Sciatic nerve (tissue), 2 donors: Measurements from ENCODE around the gene ANGPTL2. TPM values are rescaled to one million over a fixed set of nuclear protein-coding genes. Genes with fewer than 3 reads are reported as not detected.
"Not testable (repeated sequence)": the region's sequence is repeated elsewhere in the genome, so short reads cannot be mapped to it uniquely, and the experiment has no call there.

ENCODE experiments used
- ATAC-seq: fragments of 200-7000 bp; cut with Tn5 transposase; one replicate; pipeline ENCODE4 v1.9.1; 2020; ENCODE audit warnings: mild to moderate bottlenecking, moderate library complexity
- DNase-seq: peaks from one replicate; pipeline ENCODE4 v3.0.0-alpha.2; 2020; ENCODE audit warnings: low spot score
- intact Hi-C: fragments of 100-400 bp; cut with DNase I; formaldehyde crosslinking; loops from one replicate; pipeline ENCODE4 v1.14.2; 2022
- total RNA-seq: library from RNA; stranded (reverse); fragmentation: NEBNext Ultra II Directional; extraction: Animal tissue kit (Norgen Biotek cat#: 25700); gene quantifications from one replicate; pipeline ENCODE4 v1.2.1, GENCODE V29; 2021
- donor health status: DM: no; HTN: no; CAD: no.
- donor health status: DM: no; HTN: no; CAD: no.

The ANGPTL2 gene
- total RNA-seq, 1 donor from 2014 or later, result 46.4 TPM

DNA sequence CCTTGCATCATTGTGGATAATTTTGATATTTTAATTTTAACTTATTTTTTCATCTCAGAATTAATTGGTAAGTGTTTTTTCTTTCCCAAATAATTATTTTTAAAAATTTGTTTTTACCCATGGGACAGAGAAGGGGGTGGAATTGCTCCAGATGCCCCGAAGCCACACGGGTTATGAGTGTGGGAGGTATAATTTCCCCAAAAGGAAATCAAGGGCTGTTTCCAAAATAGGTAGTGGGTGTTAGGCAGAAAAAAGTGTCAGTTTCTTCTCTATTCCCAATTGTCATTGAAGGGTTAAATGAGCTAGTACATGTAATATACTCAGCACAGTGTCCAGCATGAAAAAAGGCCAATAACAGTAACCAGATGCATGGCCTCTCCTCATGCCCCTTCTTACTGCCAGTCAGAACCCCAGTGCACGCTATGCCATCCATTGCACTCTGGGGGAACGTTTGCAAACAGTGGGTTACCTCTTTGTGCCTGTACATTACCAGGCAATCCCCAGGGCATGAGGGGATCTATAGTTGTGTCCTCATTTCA, 36.4 kb upstream of the ANGPTL2 start:
- no peak for DNase-seq
- ATAC-seq, result no peak
- intact Hi-C loops, result no loop called here

DNA sequence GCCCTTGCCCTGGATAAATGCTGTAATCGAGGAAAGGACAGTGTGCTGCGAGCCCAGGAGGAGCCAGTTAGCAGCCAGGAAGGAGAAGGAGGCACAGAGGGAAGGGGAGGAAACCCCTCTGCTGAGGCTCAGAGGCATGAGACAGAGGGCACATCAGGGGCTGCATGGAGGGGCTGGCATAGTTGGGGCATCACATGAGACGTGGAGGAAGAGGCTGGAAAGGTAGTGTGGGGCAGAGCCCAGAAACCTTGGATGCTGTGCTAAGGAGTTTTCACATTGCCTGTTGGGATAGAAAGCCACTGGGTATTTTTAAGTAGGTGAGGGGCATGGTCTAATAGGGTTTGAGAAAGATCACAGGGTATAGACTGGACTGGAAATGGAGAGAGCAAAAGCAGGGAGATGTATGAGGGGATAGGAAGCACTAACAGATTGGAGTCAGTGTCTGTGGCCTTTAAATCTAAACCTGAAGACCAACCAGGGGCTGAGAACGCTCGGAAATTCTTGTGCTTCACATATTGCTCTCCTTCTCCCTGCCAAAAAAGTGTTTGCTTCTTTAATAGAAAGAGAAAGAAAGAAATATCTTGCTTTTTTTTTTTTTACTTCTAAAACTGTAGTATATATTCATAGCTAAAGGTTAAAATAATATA, 33.0 kb upstream of the ANGPTL2 start:
- intact Hi-C loops, result no loop called here
- ATAC-seq (no peak), DNase-seq (no peak)

DNA sequence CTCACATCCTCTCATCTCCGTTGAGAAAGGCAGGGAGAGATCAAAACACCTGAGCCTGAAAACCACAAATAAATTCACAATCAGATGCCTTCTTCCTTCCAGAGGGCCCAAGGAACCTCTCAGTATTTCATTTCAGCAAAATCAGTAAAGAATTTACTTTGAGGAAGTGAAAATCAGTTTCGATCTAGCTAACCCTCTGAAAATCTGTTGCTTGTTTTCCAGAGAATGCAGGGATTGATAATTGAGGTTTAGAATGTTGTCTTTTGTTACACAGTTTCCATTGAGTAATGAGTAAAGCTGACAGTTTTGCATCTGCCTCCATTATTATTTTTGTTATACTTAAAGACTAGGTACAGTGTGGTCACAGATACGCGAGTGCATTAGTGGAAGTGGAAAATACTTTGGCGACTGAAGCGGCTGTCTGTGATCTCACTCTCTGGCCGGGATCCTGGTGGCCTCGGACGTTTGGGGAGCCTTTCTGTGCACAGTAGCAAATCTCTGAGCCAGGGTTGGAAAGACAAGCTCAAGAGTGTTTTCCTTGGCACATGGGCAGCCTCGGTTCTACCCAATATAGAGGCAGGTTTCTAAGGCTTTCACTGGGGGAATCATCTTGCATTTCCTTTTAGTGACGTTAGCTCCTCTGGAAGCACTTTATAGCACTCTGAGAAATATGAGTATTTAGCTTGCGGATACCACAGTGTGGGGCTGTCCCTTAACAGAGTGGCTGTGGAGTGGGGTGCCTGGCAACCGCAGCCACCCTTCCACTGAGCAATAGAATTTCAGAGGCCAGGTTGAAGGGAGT, 32.2 kb upstream of the ANGPTL2 start:
- ATAC-seq (peak; percentile 94), DNase-seq (peak; percentile 88)
- intact Hi-C loops, result no loop called here

DNA sequence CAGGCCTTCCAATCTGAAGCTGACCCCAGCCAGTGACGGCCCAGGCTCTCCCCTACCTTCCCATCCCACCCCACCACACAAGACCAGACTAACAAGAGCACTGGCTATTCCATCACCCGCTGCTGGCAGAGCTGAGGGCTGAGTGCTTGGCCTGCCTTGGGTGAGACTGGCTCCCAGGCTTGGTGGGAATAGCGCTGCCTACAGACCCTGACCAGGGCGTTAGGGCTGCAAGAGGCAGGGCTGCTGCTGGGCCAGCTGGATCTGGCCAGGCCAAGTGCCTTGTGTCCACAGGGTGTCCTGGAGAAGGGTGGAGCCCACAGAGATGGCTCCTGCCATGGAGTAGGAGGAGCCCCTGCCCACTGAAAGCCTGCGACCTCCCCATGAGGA, 31.6 kb upstream of the ANGPTL2 start:
- intact Hi-C loops, result no loop called here
- ATAC-seq (peak; percentile 49), DNase-seq (no peak)

DNA sequence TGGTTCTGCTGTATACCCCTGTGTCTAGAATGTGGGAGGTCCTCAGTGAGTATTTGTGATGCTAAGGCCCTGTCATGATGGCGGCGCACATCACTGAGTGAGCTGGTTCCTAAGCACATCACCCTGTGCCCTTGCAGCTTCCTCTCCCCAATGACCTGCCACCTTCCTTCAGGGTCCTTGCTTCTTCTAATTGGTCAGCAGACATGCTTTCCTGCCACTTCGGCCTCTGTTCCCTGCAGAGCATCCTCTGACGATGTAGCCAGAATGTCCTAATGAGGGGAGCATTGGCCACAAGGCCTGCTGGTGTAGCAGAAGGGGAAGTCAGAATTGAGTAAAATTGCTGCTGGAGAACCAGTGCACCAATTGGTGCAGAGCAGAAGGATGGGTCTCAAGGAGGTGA, 31.1 kb upstream of the ANGPTL2 start:
- ATAC-seq (no peak), DNase-seq (no peak)
- intact Hi-C loops, result no loop called here

DNA sequence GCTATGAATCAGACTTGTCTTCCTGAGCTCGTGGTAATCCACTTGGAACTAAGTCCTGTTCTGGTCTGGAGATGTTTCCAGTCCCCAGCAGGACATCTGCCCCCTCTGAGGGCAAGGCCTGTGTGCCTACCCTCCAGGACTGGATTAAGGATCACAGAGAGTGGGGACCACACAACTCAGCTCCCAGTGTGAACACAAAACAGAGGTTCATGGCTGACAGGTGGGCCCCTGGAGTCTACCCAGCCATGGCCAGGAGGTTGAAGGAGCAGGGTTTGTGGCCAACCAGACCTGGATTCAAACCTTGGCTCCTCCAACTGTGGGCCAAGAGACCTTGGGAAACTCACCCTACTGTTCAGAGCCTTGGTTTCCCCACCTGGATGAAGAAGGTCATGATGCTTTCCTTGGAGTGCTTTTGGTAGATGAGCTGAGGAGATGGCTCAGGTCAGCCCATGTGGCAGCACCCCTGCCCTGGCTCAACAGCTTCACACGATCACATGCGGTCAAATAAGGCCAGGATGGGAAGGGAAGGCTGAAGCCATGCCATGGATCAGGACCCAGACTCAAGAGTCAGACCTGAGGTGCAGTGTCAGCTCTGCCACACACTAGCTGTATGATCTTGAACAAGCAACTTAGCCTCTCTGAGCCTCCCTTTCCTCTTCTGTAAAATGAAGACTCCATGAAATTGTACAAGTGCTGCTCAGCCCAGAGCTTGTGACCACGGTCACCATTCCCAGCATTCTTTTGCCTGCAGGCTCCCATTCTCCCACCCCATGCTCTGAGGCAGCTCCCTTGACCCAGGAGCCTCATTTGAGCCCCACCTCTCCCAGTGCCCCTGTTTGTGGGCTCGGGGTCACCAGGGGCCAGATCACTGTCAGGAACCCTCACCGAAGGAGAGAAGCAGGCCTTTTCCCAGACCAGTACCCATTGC, 27.3 kb upstream of the ANGPTL2 start:
- ATAC-seq, result no peak
- intact Hi-C loops, result no loop called here
- DNase-seq, result no peak

DNA sequence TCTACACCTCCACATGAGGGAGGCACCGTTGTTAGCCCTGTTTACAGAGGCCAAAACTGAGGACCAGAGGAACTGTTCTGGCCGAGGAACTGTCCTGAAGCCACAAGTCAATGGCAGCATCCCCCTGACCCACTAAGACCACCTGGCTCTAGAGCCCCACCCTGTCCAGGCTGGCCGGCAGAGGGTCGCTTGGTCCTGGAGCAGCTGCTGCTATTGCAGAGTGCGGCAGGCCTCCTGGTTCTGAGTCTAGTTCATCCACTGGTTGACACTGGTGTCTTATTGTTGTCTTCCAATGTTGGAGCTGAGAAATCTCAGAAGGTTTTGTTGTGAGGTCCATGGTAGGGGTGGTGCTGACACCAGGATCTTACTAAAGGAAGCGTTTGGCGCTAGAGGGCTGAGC, 26.6 kb upstream of the ANGPTL2 start:
- intact Hi-C loops, result no loop called here
- ATAC-seq (no peak), DNase-seq (no peak)

DNA sequence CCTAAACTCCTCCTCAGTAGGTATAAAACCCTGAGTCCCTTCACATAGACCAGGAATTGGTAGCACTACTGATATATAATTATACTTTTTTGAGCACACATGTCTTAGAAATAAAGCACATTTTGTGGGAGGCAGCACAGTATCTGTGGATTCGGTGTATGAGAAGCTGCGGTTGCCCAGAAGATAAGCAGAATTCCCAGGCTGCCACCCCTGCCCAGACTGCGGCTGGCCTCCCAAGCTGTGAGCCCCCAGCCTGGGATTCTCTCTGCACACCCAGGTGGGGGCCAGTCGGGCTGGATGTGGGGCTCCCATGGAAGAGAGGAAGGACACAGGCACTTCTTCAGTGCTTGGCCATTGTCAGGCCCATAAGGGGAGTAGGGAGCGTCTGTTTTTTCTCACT, 25.6 kb upstream of the ANGPTL2 start:
- intact Hi-C loops, result no loop called here
- no peak for ATAC-seq
- no peak for DNase-seq

DNA sequence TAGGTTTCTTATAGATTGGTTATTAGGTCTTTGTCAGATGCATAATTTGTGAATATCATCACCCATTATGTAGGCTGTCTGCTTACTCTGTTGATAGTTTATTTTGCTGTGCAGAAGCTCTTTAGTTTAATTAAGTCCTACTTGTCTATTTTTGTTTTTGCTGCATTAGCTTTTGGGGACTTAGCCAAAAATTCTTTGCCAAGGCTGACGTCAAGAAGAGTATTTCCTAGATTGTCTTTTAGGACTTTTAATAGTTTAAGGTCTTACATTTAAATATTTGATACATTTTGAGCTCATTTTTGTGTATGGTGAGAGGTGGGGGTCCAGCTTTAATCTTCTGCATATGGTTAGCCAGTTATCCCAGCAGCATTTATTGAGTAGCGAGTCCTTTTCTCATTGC, 24.8 kb upstream of the ANGPTL2 start:
- intact Hi-C loops, result no loop called here
- ATAC-seq, result no peak
- DNase-seq, result no peak

DNA sequence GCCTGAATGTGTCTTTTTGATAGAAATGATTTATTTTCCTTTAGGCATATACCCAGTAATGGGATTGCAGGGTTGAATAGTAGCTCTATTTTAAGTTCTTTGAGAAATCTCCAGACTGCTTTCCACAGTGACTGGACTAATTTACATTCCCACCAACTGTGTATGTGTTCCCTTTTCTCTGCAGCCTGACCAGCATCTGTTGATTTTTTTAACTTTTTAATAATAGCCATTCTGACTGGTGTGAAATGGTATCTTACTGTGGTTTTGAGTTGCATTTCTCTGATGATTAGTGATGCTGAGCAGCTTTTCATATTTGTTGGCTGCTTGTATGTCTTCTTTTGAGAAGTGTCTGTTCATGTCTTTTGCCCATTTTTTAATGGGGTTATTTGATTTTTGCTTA, 24.4 kb upstream of the ANGPTL2 start:
- DNase-seq, ATAC-seq, intact Hi-C loops: not testable (repeated sequence)

DNA sequence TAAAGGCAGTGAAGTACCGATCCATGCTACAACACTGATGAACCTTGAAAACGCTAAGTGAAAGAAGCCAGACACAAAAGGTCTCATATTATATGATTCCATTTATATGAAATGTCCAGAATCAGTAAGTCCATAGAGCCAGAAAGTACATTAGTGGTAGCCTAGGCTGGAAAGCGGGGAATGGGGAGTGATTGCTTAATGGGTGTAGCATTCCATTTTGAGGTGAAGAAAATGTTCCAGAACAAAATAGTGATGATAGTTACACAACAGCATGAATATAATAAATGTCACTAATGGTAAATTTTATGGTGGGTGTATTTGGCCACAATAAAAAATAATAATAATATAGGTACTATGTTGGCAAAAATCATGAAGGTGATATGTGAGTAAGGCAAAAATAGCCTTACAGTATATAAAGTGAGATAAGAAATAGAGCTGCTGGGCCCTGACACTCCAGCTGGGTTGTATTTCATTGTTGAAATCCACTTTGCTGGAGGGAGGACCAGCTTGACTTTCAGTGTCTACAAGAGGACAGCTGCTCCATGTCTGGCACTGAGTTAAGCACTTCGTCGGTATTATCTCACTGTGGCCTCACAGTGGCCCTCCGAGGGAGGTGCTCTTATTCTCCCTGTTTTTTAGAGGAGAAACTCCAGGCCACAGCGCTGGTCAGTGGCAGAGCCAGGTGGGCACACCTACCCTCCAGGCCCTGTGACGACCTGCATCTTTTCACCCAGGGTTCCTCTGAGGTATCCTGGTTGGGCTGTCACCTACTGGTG, 22.4 kb upstream of the ANGPTL2 start:
- ATAC-seq (no peak), DNase-seq (no peak)
- intact Hi-C loops, result no loop called here

DNA sequence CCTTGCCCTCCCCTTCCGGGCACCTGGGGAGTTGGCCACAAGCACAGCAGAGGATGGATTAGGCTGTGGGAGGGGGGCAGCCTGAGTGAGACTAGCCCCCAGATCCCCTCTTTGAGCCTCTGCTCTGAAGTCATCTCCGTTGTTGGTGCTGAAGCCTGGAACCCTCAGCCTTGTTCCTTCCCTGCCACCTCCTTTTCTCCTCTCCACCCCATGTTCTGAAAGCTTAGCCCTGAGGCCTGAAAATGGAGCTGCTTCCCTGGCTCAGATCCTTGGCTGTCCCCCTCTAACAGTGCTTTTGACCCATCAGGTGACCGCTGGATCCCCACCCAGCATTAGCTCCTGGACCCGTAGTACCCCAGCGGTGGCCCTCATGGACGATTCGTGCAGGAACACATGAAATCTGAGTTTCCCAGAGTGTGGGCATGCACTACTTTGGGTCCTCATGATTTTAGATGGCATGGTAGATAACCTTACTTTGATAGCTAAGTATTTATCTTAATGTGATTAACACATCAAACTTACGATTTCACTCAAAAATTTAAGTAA, 21.6 kb upstream of the ANGPTL2 start:
- intact Hi-C loops, result no loop called here
- DNase-seq, result no peak

DNA sequence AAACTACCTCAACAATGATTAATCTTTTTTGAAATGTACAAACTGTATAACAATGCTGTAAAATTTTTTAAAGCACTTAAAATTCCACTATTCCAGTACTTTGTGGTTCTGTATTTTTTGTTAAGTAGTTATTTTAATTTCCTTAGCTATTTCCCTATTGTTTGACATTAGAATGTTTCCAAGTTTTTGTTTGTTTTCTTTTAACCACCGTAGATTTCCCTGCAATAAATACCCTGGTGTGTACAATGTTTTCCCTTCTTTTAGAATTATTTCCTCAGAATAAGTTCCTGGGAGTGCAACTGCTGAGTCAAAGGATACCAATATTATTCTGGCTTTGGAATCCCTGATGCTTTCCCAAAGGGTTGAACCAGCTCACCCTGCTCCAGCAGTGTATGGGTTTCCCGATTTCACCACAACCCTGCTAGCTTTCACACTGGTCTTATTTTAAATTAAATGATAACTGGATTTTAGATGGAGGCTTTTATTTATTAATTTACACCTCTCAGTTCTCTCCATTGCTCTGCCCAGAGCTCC, 20.6 kb upstream of the ANGPTL2 start:
- ATAC-seq (peak; percentile 76), DNase-seq (no peak)
- intact Hi-C loops, result no loop called here

More for the DNA sequence above, 21.6 kb upstream of the ANGPTL2 start:
- no peak for ATAC-seq

DNA sequence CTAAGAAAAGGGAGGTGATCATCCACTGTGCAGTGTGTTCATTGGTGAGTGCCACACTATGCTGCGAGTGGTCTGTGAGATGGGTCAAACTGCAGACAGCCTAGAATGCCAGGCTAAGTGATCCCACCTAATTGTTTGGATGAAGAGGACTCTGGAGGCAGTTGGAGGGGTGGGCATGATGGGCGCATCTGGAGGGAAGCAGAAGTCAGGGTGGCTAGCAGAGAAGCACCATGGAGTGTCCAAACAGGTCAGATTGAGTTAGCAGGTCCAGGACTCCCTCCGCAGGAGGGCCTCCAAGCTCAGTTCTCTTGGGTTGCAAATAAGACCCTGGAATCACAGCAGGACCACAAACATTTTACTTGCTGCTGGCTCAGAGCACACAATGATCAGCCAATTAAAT, 19.9 kb upstream of the ANGPTL2 start:
- no peak for DNase-seq
- intact Hi-C loops, result no loop called here
- ATAC-seq, result no peak

DNA sequence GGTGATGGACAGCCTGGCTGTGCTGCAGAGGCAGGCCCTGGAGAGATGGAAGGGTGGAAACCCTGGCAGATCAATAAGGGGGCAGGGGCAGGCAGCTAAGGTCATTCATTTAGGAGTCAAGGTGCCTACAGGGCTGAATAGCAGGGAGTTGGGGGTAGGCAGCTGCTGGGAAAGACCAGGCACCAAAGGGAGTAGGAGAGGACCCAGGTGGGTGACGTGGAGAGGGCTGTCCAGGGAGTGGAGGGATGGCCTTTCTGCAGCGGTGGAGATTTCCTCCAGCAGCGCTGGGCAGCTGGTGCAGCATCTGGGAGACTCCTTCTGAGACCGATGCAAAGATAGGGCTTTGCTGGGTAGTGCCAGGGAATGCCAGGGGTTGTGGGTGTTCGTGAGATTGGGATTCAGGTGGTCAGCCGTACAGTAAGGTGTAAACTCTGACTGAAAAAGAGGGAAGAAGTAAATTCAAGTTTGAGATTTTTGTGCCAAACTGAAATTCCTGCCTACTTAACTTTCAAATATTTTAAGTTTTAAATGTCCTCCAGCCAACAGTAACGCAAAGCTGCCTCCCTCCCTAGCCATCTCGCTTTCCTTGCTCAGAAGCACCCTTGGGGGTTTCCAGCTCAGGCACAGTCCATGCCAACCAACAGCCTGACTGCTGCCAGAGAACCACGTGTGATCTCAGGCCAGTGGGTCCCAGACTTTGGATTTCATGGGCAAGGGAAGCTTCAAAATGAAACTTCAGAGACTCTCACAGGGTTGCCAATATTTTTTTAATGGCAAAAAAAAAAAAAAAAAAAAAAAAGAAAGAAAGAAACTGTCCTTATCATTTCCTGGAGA, 18.6 kb upstream of the ANGPTL2 start:
- intact Hi-C loops, result no loop called here
- no peak for ATAC-seq
- no peak for DNase-seq

DNA sequence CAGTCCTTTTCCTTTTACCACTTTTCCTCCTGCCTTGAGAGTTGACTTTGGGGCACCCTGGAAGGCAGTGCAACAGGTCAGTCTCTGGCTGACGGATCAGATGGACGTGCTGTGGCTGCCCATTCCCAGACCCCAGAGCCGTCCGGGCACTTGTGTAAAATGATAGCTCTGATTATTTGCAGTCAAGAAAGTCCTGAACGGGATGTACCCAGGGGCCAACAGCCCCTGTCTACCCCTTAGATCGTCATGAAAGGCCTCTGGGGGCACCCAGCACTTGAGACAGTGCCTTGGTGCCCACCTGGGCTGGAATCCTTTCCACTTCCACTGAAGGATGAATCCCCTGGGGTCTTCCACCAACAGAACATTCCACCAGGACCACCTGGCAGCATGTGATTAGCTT, 17.7 kb upstream of the ANGPTL2 start:
- intact Hi-C loops, result no loop called here
- ATAC-seq, result no peak
- DNase-seq, result no peak

DNA sequence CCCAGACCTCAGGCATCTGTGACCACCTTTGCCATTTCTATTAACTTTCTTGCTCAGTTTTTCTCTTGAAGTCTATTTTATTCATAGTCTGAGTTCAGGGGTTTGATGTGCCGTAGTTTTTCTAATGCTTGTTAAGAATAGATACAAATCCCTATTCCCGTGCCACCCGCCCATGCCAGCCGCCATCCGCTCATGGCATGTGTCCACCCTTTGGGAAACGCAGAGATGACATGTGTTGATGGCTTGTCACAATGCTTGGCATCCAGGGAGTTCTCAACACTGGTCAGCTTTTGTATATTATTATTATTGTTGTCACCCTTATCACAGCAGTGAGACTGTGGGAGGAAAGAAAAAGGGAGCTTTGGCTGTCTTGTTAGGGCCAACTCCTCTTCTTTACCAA, 17.3 kb upstream of the ANGPTL2 start:
- DNase-seq (no peak), ATAC-seq (no peak)
- intact Hi-C loops, result no loop called here
